ENCODE results near the gene CEP128. TPM values are rescaled to one million over a fixed set of nuclear protein-coding genes. Genes with fewer than 3 reads are reported as not detected.

Gene CEP128
- total RNA-seq, 1 experiment from 2014 or later: 16.4 TPM

GRCh38 chr14:80606347-80606772, 335.2 kb downstream of the CEP128 start:
- H4K20me1 ChIP-seq (ENCODE audit: insufficient read depth): no peaks in the 10 kb centered on the region
- ATAC-seq: no peak
- DNase-seq (ENCODE audit: low read depth, low spot score): no peak
- H3K79me2 ChIP-seq (ENCODE audit: insufficient read depth, low read length): no peaks in the 10 kb centered on the region
- H3K4me2 ChIP-seq (ENCODE audit: low read length): no peak overlapping the region
- CTCF ChIA-PET: no interaction called here
- H2AFZ ChIP-seq (ENCODE audit: low read depth, low read length, poor library complexity, severe bottlenecking): no peak overlapping the region
- TF ChIP-seq EGR1 (IDR thresholded peaks at IDR 0.05; ENCODE audit: low read depth): no peak
- TF ChIP-seq ZFX (IDR thresholded peaks at IDR 0.05): no peak
- TF ChIP-seq RAD21 (IDR thresholded peaks at IDR 0.05; ENCODE audit: low read depth): no peak
- no peak for TF ChIP-seq SIN3A (IDR thresholded peaks at IDR 0.05; ENCODE audit: low read depth)
- no peak for TF ChIP-seq MAX (IDR thresholded peaks at IDR 0.05)
- no peak for TF ChIP-seq REST (IDR thresholded peaks at IDR 0.05; ENCODE audit: low read depth)
- no peak for TF ChIP-seq EZH2phosphoT487 (IDR thresholded peaks at IDR 0.05; ENCODE audit: borderline replicate concordance)
- TF ChIP-seq POLR2A (IDR thresholded peaks at IDR 0.05; ENCODE audit: borderline replicate concordance, extremely low read depth, insufficient read depth, insufficient read length): no peak
- TF ChIP-seq CEBPB (IDR thresholded peaks at IDR 0.05; ENCODE audit: low read depth): no peak
- no peak for TF ChIP-seq CTCF (IDR thresholded peaks at IDR 0.05 in 2 of 3, conservative IDR thresholded peaks at IDR 0.05 in 1 of 3; ENCODE audit: borderline replicate concordance in 1 of 3, insufficient read depth in 1 of 3, low read depth in 2 of 3, low read length in 2 of 3)
- TF ChIP-seq CBX3 (IDR thresholded peaks at IDR 0.05; ENCODE audit: low read depth): no peak
- TF ChIP-seq TCF7L2 (IDR thresholded peaks at IDR 0.05; ENCODE audit: borderline replicate concordance, extremely low read depth, insufficient read depth, insufficient read length): no peak
- no peak for TF ChIP-seq YY1 (IDR thresholded peaks at IDR 0.05; ENCODE audit: extremely low read depth, insufficient replicate concordance, low read depth, low read length)
- no peak for TF ChIP-seq SRF (IDR thresholded peaks at IDR 0.05; ENCODE audit: low read depth)
- TF ChIP-seq SP1 (IDR thresholded peaks at IDR 0.05; ENCODE audit: low read depth): no peak
- TF ChIP-seq EZH2 (IDR thresholded peaks at IDR 0.05): no peak
- TF ChIP-seq ELF1 (IDR thresholded peaks at IDR 0.05; ENCODE audit: borderline replicate concordance, low read depth): no peak
- no peak for TF ChIP-seq ZNF274 (IDR thresholded peaks at IDR 0.05; ENCODE audit: low read depth, low read length)
- no peaks in the 10 kb centered on the region for H3K27me3 ChIP-seq (ENCODE audit: insufficient read depth, low read length)
- RAD21 ChIA-PET (ENCODE audit: low non-redundant PET in 1 of 2, low total read pairs in 2 of 2, uncharacterized antibody in 2 of 2, unreplicated experiment in 2 of 2): no interaction called here
- H3K9me2 ChIP-seq (ENCODE audit: insufficient read depth): no peaks in the 10 kb centered on the region
- H3K4me1 ChIP-seq (ENCODE audit: control insufficient read depth in 1 of 2, insufficient read depth in 2 of 2, low read length in 2 of 2): no peaks in the 10 kb centered on the region
- intact Hi-C loops (cut with micrococcal nuclease): no loop called here
- no peak overlapping the region for H3K9ac ChIP-seq (ENCODE audit: low read length)
- no peaks in the 10 kb centered on the region for H3K36me3 ChIP-seq (ENCODE audit: control insufficient read depth in 1 of 2, insufficient read depth in 2 of 2, low read length in 2 of 2)
- no TSS peak for BruUV-seq (replicated peaks)
- POLR2A ChIA-PET: no interaction called here
- no peak overlapping the region for H3K4me3 ChIP-seq (replicated peaks in 1 of 2; ENCODE audit: low read depth in 1 of 2, low read length in 2 of 2)
- no peak overlapping the region for H3K27ac ChIP-seq (ENCODE audit: low read depth, low read length)
- no peaks in the 10 kb centered on the region for H3K9me3 ChIP-seq (ENCODE audit: control insufficient read depth in 1 of 2, insufficient read depth in 1 of 2, low read depth in 1 of 2, low read length in 2 of 2)

Data from HCT116 (cell line).